Measurements from ENCODE around the gene CDC123. TPM values are rescaled to one million over a fixed set of nuclear protein-coding genes. Genes with fewer than 3 reads are reported as not detected.

Gene CDC123
- total and polyA plus RNA-seq, 2 donors from 2014 or later: 47.7 to 50.2 TPM

DNA sequence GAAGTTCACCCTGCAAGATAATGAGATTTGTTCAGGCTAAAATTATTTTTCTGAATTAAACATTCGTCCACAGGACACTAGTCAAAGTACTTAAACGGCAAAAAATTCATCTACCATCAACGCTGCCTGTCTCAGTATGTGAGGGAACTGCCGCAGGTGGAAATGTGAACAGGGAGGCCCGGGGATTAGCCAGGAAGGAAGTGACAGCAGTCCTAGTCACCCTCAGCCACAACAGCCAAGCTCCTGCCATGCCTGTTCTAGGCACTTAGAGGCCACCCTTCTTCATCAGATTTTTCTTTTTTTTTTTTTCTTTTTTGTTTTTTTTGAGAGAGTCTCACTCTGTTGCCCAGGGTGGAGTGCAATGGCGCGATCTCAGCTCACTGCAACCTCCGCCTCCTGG is 9.7 kb upstream of the CDC123 start:
- DNase-seq (no peak), FAIRE-seq (no peak)
- H3K27ac ChIP-seq (ENCODE audit: low read depth in 2 of 2, low read length in 2 of 2): no peak overlapping the region
- H3K27me3 ChIP-seq (ENCODE audit: control insufficient read depth, insufficient read depth, low read length): no peaks in the 10 kb centered on the region
- TF ChIP-seq, protein P1, sequence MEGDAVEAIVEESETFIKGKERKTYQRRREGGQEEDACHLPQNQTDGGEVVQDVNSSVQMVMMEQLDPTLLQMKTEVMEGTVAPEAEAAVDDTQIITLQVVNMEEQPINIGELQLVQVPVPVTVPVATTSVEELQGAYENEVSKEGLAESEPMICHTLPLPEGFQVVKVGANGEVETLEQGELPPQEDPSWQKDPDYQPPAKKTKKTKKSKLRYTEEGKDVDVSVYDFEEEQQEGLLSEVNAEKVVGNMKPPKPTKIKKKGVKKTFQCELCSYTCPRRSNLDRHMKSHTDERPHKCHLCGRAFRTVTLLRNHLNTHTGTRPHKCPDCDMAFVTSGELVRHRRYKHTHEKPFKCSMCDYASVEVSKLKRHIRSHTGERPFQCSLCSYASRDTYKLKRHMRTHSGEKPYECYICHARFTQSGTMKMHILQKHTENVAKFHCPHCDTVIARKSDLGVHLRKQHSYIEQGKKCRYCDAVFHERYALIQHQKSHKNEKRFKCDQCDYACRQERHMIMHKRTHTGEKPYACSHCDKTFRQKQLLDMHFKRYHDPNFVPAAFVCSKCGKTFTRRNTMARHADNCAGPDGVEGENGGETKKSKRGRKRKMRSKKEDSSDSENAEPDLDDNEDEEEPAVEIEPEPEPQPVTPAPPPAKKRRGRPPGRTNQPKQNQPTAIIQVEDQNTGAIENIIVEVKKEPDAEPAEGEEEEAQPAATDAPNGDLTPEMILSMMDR (IDR thresholded peaks at IDR 0.05; ENCODE audit: borderline replicate concordance, extremely low read depth, insufficient read depth): no peak
- no peak overlapping the region for H3K4me3 ChIP-seq (ENCODE audit: low read length in 3 of 3)
- H3K36me3 ChIP-seq (ENCODE audit: control insufficient read depth in 2 of 3, insufficient read depth in 3 of 3, low read length in 3 of 3): peaks cover 4 to 13% (median 7%) of the 10 kb centered on the region in 3 donors
- no peak overlapping the region for H3K9ac ChIP-seq (ENCODE audit: low read length in 3 of 3)
- no peaks in the 10 kb centered on the region for H3K9me3 ChIP-seq (ENCODE audit: control insufficient read depth in 2 of 3, insufficient read depth in 1 of 3, low read length in 3 of 3)
- intact Hi-C loops (cut with DNase I): no loop called here
- H3K4me1 ChIP-seq (ENCODE audit: control insufficient read depth in 2 of 3, insufficient read depth in 2 of 3, low read depth in 1 of 3, low read length in 3 of 3): no peaks in the 10 kb centered on the region

DNA sequence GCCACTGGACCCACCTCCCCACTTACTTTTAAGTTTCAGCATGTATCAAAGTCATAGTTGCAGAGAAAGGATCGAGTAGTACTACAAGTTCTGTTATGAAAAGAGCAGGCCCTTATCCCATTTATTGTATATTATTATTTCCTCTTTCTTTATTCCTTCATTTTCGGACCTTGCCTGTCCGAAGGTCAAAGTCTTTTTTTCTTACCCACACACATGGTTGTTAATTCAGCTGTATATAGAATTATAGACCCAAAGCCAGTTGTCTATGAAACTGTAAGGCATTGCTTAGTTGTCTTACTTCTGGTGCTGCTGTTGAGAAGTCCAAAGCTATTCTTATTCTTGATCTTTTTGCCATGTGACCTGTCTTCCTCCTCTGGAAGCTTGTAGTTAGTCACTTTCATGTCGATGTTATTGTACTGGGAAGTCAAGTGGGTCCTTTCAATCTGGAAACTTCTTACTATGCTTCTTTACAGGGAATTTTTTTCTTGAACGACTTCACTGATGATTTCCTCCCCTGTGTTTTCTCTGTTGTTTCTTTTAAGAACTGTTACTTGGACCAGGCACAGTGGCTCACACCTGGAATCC is 8.6 kb upstream of the CDC123 start:
- TF ChIP-seq, protein P1 (IDR thresholded peaks at IDR 0.05; ENCODE audit: borderline replicate concordance, extremely low read depth, insufficient read depth): no peak
- H3K9ac ChIP-seq (ENCODE audit: low read length in 3 of 3): no peak overlapping the region
- H3K36me3 ChIP-seq (ENCODE audit: control insufficient read depth in 2 of 3, insufficient read depth in 3 of 3, low read length in 3 of 3): peaks cover 4 to 13% (median 7%) of the 10 kb centered on the region in 3 donors
- no peaks in the 10 kb centered on the region for H3K9me3 ChIP-seq (ENCODE audit: control insufficient read depth in 2 of 3, insufficient read depth in 1 of 3, low read length in 3 of 3)
- intact Hi-C loops (cut with DNase I): no loop called here
- FAIRE-seq: no peak
- H3K4me3 ChIP-seq (ENCODE audit: low read length in 3 of 3): no peak overlapping the region
- no peak for DNase-seq
- H3K27me3 ChIP-seq (ENCODE audit: control insufficient read depth, insufficient read depth, low read length): no peaks in the 10 kb centered on the region
- no peaks in the 10 kb centered on the region for H3K4me1 ChIP-seq (ENCODE audit: control insufficient read depth in 2 of 3, insufficient read depth in 2 of 3, low read depth in 1 of 3, low read length in 3 of 3)
- no peak overlapping the region for H3K27ac ChIP-seq (ENCODE audit: low read depth in 2 of 2, low read length in 2 of 2)

DNA sequence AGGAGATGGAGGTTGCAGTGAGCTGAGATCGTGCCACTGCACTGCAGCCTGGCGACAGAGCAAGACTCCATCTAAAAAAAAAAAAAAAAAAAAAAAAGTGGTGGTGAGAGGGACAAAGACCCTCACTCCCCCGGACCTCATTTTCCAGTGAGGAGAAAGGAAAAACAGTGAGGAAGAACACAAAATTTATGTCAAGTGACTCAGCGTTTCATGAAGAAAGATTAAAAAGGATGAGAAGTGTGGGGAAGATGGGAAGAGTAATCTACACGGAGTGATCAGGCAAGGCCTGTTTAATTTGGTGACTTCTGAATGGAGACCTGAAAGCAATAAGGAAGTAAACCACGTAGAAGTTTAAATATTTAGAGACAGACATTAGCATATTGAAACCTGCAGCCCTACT is 7.3 kb upstream of the CDC123 start:
- DNase-seq: no peak
- H3K4me1 ChIP-seq (ENCODE audit: control insufficient read depth in 2 of 3, insufficient read depth in 2 of 3, low read depth in 1 of 3, low read length in 3 of 3): peaks cover 0 to 8% (median 0%) of the 10 kb centered on the region in 3 donors
- no peaks in the 10 kb centered on the region for H3K27me3 ChIP-seq (ENCODE audit: control insufficient read depth, insufficient read depth, low read length)
- no peaks in the 10 kb centered on the region for H3K9me3 ChIP-seq (ENCODE audit: control insufficient read depth in 2 of 3, insufficient read depth in 1 of 3, low read length in 3 of 3)
- intact Hi-C loops (cut with DNase I): no loop called here
- H3K36me3 ChIP-seq (ENCODE audit: control insufficient read depth in 2 of 3, insufficient read depth in 3 of 3, low read length in 3 of 3): peaks cover 2 to 13% (median 7%) of the 10 kb centered on the region in 3 donors
- H3K9ac ChIP-seq (ENCODE audit: low read length in 3 of 3): no peak overlapping the region
- FAIRE-seq: no peak
- H3K4me3 ChIP-seq (ENCODE audit: low read length in 3 of 3): no peak overlapping the region
- TF ChIP-seq, protein P1 (IDR thresholded peaks at IDR 0.05; ENCODE audit: borderline replicate concordance, extremely low read depth, insufficient read depth): no peak
- H3K27ac ChIP-seq (ENCODE audit: low read depth in 2 of 2, low read length in 2 of 2): no peak overlapping the region

DNA sequence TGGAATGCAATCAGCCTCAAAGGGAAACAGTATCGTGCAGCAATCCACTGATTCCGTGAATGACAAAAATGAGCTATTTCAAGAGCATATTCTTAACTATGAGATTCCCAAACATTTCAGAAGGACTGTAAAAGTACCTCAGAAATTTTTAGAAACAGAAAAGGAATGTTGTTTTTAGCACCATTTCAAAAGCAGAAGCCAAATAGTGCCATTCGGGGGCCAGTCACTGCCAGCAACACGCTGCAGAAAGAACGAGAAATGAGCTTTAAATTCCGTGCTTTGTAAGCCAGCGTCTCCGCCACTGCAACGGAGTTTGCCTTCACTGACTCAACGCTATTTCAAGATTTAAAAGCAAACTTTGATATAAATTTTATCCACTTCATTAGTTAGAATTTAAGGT is 6.6 kb upstream of the CDC123 start:
- Histone ChIP-seq H3K27me3 (ENCODE audit: control insufficient read depth, insufficient read depth, low read length) (no peaks in the 10 kb centered on the region), H3K4me1 (ENCODE audit: control insufficient read depth in 2 of 3, insufficient read depth in 2 of 3, low read depth in 1 of 3, low read length in 3 of 3) (peaks cover 0 to 12% (median 5%) of the 10 kb centered on the region in 3 donors), H3K9me3 (ENCODE audit: control insufficient read depth in 2 of 3, insufficient read depth in 1 of 3, low read length in 3 of 3) (no peaks in the 10 kb centered on the region), H3K9ac (ENCODE audit: low read length in 3 of 3) (no peak overlapping the region), H3K4me3 (ENCODE audit: low read length in 3 of 3) (no peak overlapping the region), H3K36me3 (ENCODE audit: control insufficient read depth in 2 of 3, insufficient read depth in 3 of 3, low read length in 3 of 3) (peaks cover 2 to 13% (median 7%) of the 10 kb centered on the region in 3 donors), H3K27ac (ENCODE audit: low read depth in 2 of 2, low read length in 2 of 2) (no peak overlapping the region)
- TF ChIP-seq, protein P1 (IDR thresholded peaks at IDR 0.05; ENCODE audit: borderline replicate concordance, extremely low read depth, insufficient read depth): no peak
- DNase-seq (no peak), FAIRE-seq (no peak)
- intact Hi-C loops (cut with DNase I): no loop called here
